ENCODE results near the gene SLC23A2.

DNA sequence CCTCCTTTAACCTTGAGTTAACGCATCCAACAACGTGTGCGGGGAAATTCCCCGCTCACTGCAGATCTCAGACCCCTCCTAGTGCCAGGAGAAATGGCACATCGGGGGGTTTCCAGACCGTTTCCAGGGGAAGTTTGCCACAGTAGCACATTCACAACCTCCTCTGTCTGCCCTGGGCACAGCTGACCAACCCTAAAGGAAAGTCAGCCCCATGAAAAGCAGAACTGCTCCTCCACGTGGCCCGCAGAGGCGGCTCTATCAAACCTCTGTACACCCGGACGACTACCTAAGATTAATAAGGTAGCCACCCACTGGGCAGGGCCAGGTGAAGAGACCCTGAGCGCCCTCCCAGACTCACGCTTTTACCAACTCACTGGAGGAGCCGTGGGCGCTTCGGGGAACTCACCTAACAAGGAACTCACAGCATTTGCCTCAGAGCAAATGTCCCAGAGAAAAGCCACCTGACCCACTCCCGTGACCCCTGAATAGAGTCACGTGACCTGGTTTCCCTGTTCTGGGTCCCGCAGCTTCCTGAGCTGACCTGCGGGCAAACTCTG is 186.5 kb downstream of the SLC23A2 start:
- TF ChIP-seq ZEB2 (tag by site-specific recombination; IDR thresholded peaks at IDR 0.05) (no peak), ZNF623 (tag by site-specific recombination; IDR thresholded peaks at IDR 0.05) (no peak), ZNF274 (IDR thresholded peaks at IDR 0.05; ENCODE audit: low read length) (no peak), ZNF274 (tag by site-specific recombination; IDR thresholded peaks at IDR 0.05; ENCODE audit: borderline replicate concordance) (no peak), WT1 (tag by site-specific recombination; IDR thresholded peaks at IDR 0.05) (no peak), ZSCAN30 (tag by site-specific recombination; IDR thresholded peaks at IDR 0.05) (no peak), SCRT2 (tag by site-specific recombination; IDR thresholded peaks at IDR 0.05) (no peak), ZNF549 (tag by site-specific recombination; IDR thresholded peaks at IDR 0.05) (no peak)
- TF ChIP-seq, protein P1, sequence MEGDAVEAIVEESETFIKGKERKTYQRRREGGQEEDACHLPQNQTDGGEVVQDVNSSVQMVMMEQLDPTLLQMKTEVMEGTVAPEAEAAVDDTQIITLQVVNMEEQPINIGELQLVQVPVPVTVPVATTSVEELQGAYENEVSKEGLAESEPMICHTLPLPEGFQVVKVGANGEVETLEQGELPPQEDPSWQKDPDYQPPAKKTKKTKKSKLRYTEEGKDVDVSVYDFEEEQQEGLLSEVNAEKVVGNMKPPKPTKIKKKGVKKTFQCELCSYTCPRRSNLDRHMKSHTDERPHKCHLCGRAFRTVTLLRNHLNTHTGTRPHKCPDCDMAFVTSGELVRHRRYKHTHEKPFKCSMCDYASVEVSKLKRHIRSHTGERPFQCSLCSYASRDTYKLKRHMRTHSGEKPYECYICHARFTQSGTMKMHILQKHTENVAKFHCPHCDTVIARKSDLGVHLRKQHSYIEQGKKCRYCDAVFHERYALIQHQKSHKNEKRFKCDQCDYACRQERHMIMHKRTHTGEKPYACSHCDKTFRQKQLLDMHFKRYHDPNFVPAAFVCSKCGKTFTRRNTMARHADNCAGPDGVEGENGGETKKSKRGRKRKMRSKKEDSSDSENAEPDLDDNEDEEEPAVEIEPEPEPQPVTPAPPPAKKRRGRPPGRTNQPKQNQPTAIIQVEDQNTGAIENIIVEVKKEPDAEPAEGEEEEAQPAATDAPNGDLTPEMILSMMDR (tag by site-specific recombination; IDR thresholded peaks at IDR 0.05) = no peak

Measured in HEK293 (cell line).